ENCODE measurements around the gene CACNA2D3. TPM values are rescaled to one million over a fixed set of nuclear protein-coding genes. Genes with fewer than 3 reads are reported as not detected.

CACNA2D3 gene
- total RNA-seq, 2 experiments from 2014 or later, result not detected

DNA sequence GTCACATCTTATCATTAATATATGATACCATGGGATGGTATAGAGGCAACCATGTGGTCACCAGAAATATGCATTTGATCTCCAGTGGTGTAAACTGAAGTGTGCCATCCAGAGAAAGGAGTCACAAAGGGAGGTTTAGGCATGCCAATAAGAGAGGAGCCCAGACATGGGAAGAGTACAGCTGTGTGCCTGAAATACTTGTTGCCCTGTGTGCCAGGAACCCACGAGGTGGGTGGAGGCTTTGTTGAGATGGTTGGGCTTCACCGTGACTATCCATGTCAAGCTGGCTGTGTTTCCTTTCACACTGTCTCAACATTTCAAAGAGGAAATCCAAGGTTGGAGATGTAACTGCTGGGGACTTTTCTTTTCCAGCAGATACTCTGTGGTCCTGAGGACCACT is 43.5 kb downstream of the CACNA2D3 start:
- POLR2A ChIA-PET, result no interaction called here
- CTCF ChIA-PET, result no interaction called here

GRCh38 chr3:54167999-54168398 is 45.6 kb downstream of the CACNA2D3 start:
- ChIA-PET POLR2A (no interaction called here), CTCF (no interaction called here)

DNA sequence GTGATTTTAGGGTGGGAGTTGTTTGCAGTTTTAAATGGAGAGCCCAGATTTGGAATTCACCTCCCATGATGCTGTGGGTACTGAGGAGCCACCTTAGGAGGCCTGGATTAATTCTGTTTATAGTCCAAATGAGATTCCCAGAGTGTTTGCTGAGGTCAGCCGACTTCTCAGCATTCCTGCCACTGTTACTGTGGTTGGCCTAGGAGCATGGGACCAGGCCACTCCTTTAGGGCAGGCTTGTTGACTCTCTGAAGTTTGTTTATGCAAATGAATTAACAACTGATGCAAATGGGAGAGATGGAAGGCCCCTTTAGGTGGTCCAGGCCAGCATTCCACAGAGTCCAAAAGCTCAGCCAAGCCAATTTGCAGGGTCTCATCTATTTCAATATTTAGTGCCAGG is 46.1 kb downstream of the CACNA2D3 start:
- ChIA-PET CTCF (no interaction called here), POLR2A (no interaction called here)

GRCh38 chr3:54169524-54169923 is 47.2 kb downstream of the CACNA2D3 start:
- ChIA-PET POLR2A (no interaction called here), CTCF (no interaction called here)

- ChIA-PET CTCF (no interaction called here), POLR2A (no interaction called here)
Measured at GRCh38 chr3:54171509-54171908, 49.2 kb downstream of the CACNA2D3 start.

DNA sequence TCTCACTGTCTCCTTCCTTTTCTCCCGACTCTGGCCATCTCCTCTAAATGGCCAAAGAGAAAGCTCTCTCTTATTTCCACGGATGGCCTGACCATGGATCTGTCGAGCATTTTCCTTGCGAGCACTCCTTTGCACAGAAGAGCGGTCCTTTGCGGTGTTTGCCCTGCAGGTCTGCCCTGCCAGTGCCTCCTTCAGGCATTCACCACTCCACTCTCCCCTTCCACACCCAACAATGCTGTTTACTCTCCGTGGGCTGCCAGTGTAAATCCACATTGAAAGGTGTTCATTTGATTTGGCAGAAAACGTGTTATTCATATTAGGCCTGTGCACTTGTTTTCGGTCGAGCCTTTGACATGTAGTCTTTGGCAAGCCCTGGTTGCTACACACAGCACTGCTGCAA is 49.6 kb downstream of the CACNA2D3 start:
- ChIA-PET POLR2A (no interaction called here), CTCF (no interaction called here)

GRCh38 chr3:54173371-54173770 is 51.0 kb downstream of the CACNA2D3 start:
- CTCF ChIA-PET, result no interaction called here
- POLR2A ChIA-PET, result no interaction called here

DNA sequence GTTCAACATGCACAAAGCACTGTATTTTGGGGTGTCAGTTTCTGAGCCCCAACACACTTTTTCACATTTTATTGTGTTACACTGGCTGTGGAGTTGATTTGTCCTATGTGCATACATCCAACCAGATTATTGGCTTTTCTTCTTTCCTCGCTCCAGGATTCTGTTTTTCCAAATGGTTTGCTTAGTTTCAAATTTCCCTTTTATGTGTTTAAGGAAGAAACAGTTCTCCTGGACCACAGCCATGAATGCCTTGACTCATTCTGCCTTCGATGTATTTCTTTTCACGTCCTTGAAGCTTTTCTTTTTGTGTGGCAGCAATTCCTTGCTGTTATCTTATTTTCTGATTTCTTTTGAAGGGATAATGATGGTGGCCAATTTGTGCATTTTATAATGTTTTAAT is 53.8 kb downstream of the CACNA2D3 start:
- CTCF ChIA-PET, result no interaction called here
- POLR2A ChIA-PET, result no interaction called here

DNA sequence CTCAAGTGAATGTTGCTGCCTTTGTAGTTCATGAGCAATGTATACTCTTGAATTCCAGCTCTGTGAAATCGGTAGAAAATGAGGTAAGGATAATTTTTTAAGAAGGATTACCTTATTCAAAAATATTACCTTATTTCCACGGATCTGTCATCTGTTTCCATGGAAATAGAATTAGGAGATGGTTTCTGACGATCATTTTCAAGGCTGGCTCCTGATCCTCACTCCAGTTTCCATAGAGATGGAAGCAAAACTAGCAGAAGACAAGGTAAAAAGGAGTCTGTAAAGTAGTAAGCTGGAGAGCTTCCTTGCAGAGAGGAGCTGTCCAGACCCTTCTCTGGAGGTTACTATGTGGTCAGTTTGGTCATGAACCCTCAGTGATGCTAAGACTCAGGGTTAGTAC is 55.5 kb downstream of the CACNA2D3 start:
- CTCF ChIA-PET, result no interaction called here
- POLR2A ChIA-PET, result no interaction called here

- CTCF ChIA-PET, result no interaction called here
Measured at GRCh38 chr3:54178376-54178775, 56.0 kb downstream of the CACNA2D3 start.

DNA sequence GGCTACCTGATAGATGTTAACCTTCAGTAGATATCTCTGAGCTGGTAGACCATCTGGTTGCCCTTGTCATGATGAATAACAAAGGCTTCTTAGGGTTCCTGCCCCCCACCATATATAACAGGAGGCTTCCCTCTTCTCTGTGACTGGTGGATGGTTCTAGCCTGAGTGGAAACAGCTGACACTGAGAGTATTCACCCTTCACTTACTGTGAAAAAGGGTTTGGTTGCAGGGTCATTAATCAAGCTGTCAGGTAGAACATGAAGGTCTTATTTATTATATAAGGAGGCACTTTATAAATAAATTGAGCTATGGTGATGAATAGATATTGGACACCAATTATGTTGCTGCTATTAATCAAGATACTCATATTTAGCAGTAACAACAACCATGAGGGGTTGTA is 58.6 kb downstream of the CACNA2D3 start:
- ChIA-PET CTCF (no interaction called here), POLR2A (no interaction called here)

More at GRCh38 chr3:54178376-54178775, 56.0 kb downstream of the CACNA2D3 start:
- POLR2A ChIA-PET, result no interaction called here

DNA sequence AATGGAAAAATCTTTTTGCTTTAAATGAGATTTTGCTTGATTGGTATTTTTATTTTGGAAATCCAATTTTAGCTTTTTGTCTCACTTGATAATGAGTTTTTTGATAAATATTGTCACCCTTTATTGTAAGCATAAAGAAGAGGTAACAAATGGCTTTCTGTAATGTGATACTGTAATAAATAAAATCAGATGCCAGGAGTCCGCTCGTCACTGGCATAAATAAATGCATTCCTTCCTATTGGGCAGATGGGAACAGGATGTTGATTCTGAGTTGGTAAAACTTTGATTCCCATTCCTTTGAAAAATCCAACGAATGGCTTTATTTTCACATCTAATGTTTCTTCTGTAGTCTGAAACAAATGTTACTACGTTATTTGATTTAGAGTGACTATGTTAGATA is 59.9 kb downstream of the CACNA2D3 start:
- POLR2A ChIA-PET, result no interaction called here
- CTCF ChIA-PET, result no interaction called here

GRCh38 chr3:54185740-54186139 is 63.4 kb downstream of the CACNA2D3 start:
- ChIA-PET CTCF (no interaction called here), POLR2A (no interaction called here)

GRCh38 chr3:54188176-54188791 is 65.9 kb downstream of the CACNA2D3 start:
- ChIA-PET CTCF (interaction anchor here (0.6 kb wide), 1 partner anchor 515 kb away, joined by 3 read pairs; no protein-coding TSS in a partner anchor), POLR2A (no interaction called here)

- ChIA-PET CTCF (no interaction called here), POLR2A (no interaction called here)
Measured at GRCh38 chr3:54191220-54191619, 68.9 kb downstream of the CACNA2D3 start.

DNA sequence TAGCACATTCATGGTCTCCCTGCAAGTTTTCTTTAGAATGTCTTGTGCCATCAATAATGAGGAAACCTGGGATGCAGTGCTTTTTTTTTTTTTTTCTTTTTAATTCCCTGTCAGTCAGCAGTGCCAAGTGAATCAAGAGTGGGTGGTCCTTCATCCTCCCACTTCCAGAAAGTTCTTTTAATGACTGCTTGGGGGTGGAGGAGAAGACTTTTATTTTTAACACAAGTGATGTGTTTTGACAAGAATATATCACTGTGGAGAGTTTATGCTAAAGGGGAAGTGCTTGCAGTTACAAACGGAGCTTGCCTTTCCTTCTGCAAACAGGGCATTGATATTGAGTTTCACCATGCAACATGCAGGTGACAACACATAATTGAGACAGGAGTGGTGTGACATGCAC is 69.7 kb downstream of the CACNA2D3 start:
- CTCF ChIA-PET, result no interaction called here
- POLR2A ChIA-PET, result no interaction called here

- ChIA-PET POLR2A (no interaction called here), CTCF (interaction anchor here (0.6 kb wide), 1 partner anchor 18 kb away, joined by 3 read pairs; no protein-coding TSS in a partner anchor)
Measured at GRCh38 chr3:54193093-54193492, 70.7 kb downstream of the CACNA2D3 start.

GRCh38 chr3:54196360-54196991 is 74.1 kb downstream of the CACNA2D3 start:
- ChIA-PET CTCF (no interaction called here), POLR2A (no interaction called here)

- ChIA-PET POLR2A (no interaction called here), CTCF (no interaction called here)
Measured at GRCh38 chr3:54197509-54197908, 75.2 kb downstream of the CACNA2D3 start.

- CTCF ChIA-PET, result no interaction called here
- POLR2A ChIA-PET, result no interaction called here
Measured at GRCh38 chr3:54198556-54198955, 76.2 kb downstream of the CACNA2D3 start.

DNA sequence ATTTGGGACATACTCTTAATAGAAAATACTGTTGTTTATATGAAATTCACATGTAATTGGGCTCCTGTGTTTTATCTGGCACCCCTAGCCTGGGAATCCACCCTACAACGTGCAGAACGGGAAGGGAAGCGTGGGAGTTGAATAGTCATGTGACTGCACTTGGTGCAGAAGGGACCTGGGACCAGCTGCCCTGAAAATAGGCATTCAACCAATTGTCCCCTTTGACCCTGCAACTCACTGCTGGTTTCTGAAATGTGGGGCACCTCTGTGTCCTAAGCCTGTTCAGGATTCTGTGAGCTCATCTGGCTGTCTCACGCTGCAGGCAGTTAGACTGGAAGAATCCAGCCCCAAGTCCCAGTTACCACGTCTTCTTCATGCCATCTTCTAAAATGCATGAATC is 79.7 kb downstream of the CACNA2D3 start:
- POLR2A ChIA-PET, result no interaction called here
- CTCF ChIA-PET, result no interaction called here

GRCh38 chr3:54202651-54203248 is 80.4 kb downstream of the CACNA2D3 start:
- ChIA-PET CTCF (no interaction called here), POLR2A (no interaction called here)

All from activated CD8-positive, alpha-beta memory T cell treated with anti-CD3 and anti-CD28 coated beads for 36 hours (primary cell).